ENCODE measurements around the gene ABCA5.
"Not testable (repeated sequence)": the region's sequence is repeated elsewhere in the genome, so short reads cannot be mapped to it uniquely, and the experiment has no call there.

ABCA5 gene

DNA sequence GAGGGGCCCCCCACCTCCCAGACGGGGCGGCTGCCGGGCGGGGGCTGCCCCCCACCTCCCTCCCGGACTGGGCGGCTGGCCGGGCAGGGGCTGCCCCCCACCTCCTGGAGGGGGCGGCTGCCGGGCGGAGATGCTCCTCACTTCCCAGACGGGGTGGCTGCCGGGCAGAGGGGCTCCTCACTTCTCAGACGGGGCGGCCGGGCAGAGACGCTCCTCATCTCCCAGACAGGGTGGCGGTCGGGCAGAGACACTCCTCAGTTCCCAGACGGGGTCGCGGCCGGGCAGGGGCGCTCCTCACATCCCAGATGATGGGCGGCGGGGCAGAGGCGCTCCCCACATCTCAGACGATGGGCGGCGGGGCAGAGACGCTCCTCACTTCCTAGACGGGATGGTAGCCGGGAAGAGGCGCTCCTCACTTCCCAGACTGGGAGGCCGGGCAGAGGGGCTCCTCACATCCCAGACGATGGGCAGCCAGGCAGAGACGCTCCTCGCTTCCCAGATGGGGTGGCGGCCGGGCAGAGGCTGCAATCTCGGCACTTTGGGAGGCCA, 130.8 kb downstream of the ABCA5 start:
- not testable (repeated sequence) for DNase-seq

All from CD4-positive, alpha-beta T cell treated with Interleukin-6 for 4 hours (primary cell).